ENCODE data around the gene ZNF606. TPM values are rescaled to one million over a fixed set of nuclear protein-coding genes. Genes with fewer than 3 reads are reported as not detected.

The ZNF606 gene
- total RNA-seq, 1 experiment from 2014 or later: 16.7 TPM

GRCh38 chr19:57974434-57974833 is 28.2 kb downstream of the ZNF606 start, which contains the start of gene C19orf18:
C19orf18 (minus strand) TSS chr19:57974534; CDS start chr19:57974432, 102 bp downstream.
- Histone ChIP-seq H3K4me3 (ENCODE audit: low read depth, low read length, poor library complexity, severe bottlenecking) (no peak within 1 kb of the TSS), H3K4me1 (ENCODE audit: insufficient read depth, low read length, poor library complexity, severe bottlenecking) (no peaks in the 10 kb centered on the region), H3K36me3 (ENCODE audit: insufficient read depth, low read length, poor library complexity, severe bottlenecking) (peaks cover 21% of the 10 kb centered on the region), H3K27me3 (replicated peaks; ENCODE audit: insufficient read depth, low read depth, low read length, poor library complexity) (no peaks in the 10 kb centered on the region), H3K9me3 (ENCODE audit: low read depth, low read length, poor library complexity, severe bottlenecking) (peaks cover 70% of the 10 kb centered on the region), H3K27ac (ENCODE audit: low read depth, low read length, poor library complexity, severe bottlenecking) (no peak within 1 kb of the TSS)
- ChIA-PET POLR2A (ENCODE audit: low non-redundant PET) (no interaction called here), CTCF (no interaction called here)
- intact Hi-C loops (cut with micrococcal nuclease; ENCODE audit: unreplicated experiment): no loop called here
- TF ChIP-seq EZH2 (IDR thresholded peaks at IDR 0.05; ENCODE audit: borderline replicate concordance, low read depth, low read length, poor library complexity, severe bottlenecking) (no peak), CTCF (conservative IDR thresholded peaks at IDR 0.05; ENCODE audit: low read depth, low read length) (no peak)
- no TSS peak for BruUV-seq (replicated peaks)
- no peak for DNase-seq (ENCODE audit: low spot score)

GRCh38 chr19:57964761-57965160 is 37.9 kb downstream of the ZNF606 start:
- H3K27me3 ChIP-seq (replicated peaks; ENCODE audit: insufficient read depth, low read depth, low read length, poor library complexity): no peaks in the 10 kb centered on the region
- peaks cover 25% of the 10 kb centered on the region for H3K9me3 ChIP-seq (ENCODE audit: low read depth, low read length, poor library complexity, severe bottlenecking)
- no TSS peak for BruUV-seq (replicated peaks)
- H3K4me1 ChIP-seq (ENCODE audit: insufficient read depth, low read length, poor library complexity, severe bottlenecking): no peaks in the 10 kb centered on the region
- H3K36me3 ChIP-seq (ENCODE audit: insufficient read depth, low read length, poor library complexity, severe bottlenecking): no peaks in the 10 kb centered on the region
- ChIA-PET CTCF (no interaction called here), POLR2A (ENCODE audit: low non-redundant PET) (no interaction called here)
- no peak for DNase-seq (ENCODE audit: low spot score)
- no peak overlapping the region for H3K4me3 ChIP-seq (ENCODE audit: low read depth, low read length, poor library complexity, severe bottlenecking)
- TF ChIP-seq CTCF (conservative IDR thresholded peaks at IDR 0.05; ENCODE audit: low read depth, low read length): no peak
- no peak overlapping the region for H3K27ac ChIP-seq (ENCODE audit: low read depth, low read length, poor library complexity, severe bottlenecking)
- intact Hi-C loops (cut with micrococcal nuclease; ENCODE audit: unreplicated experiment): no loop called here

GRCh38 chr19:57961785-57962184 is 40.8 kb downstream of the ZNF606 start:
- ChIA-PET CTCF (no interaction called here), POLR2A (ENCODE audit: low non-redundant PET) (no interaction called here)
- no peaks in the 10 kb centered on the region for H3K4me1 ChIP-seq (ENCODE audit: insufficient read depth, low read length, poor library complexity, severe bottlenecking)
- DNase-seq (ENCODE audit: low spot score): no peak
- intact Hi-C loops (cut with micrococcal nuclease; ENCODE audit: unreplicated experiment): no loop called here
- no peaks in the 10 kb centered on the region for H3K36me3 ChIP-seq (ENCODE audit: insufficient read depth, low read length, poor library complexity, severe bottlenecking)
- BruUV-seq (replicated peaks): no TSS peak
- no peaks in the 10 kb centered on the region for H3K27me3 ChIP-seq (replicated peaks; ENCODE audit: insufficient read depth, low read depth, low read length, poor library complexity)
- H3K27ac ChIP-seq (ENCODE audit: low read depth, low read length, poor library complexity, severe bottlenecking): no peak overlapping the region
- no peak for TF ChIP-seq EZH2 (IDR thresholded peaks at IDR 0.05; ENCODE audit: borderline replicate concordance, low read depth, low read length, poor library complexity, severe bottlenecking)
- TF ChIP-seq CTCF (conservative IDR thresholded peaks at IDR 0.05; ENCODE audit: low read depth, low read length): no peak
- peaks cover 30% of the 10 kb centered on the region for H3K9me3 ChIP-seq (ENCODE audit: low read depth, low read length, poor library complexity, severe bottlenecking)
- H3K4me3 ChIP-seq (ENCODE audit: low read depth, low read length, poor library complexity, severe bottlenecking): no peak overlapping the region
